Measurements from ENCODE around the gene AP5B1.

AP5B1 gene

DNA sequence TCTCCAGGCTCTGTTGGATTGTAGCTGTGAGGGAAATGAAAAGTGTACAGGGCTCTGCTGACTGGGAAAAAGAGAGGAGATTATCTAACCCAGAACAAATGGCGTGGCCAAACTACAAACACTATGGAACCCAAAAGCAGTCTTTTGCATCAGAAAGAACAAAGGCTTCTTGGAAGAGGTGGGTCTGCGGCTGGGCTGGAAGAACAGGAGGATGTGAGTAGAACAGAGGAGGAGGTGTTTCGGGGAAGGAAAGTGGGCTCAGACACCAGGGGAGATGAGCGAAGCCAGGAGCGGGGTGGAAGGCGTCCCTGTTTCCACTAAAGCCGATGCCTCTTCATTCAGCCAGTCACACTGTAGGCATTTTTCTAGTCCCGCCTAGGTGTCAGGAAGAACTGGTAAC lies 18.1 kb upstream of the AP5B1 start:
- no peak for DNase-seq

DNA sequence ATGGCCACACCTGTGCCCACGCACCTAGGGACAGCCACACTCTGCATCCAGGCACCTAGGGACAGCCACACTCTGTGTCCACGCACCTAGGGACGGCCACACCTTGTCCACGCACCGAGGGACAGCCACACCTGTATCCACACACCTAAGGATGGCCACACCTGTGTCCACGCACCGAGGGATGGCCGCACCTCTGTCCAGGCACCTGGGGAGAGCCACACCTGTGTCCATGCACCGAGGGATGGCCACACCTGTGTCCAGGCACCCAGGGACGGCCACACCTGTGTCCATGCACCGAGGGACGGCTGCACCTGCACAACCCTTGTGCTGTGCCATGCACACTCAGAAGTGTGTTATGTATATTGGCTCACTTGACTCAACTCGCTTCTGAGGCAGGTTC lies 16.9 kb upstream of the AP5B1 start:
- DNase-seq = no peak

DNA sequence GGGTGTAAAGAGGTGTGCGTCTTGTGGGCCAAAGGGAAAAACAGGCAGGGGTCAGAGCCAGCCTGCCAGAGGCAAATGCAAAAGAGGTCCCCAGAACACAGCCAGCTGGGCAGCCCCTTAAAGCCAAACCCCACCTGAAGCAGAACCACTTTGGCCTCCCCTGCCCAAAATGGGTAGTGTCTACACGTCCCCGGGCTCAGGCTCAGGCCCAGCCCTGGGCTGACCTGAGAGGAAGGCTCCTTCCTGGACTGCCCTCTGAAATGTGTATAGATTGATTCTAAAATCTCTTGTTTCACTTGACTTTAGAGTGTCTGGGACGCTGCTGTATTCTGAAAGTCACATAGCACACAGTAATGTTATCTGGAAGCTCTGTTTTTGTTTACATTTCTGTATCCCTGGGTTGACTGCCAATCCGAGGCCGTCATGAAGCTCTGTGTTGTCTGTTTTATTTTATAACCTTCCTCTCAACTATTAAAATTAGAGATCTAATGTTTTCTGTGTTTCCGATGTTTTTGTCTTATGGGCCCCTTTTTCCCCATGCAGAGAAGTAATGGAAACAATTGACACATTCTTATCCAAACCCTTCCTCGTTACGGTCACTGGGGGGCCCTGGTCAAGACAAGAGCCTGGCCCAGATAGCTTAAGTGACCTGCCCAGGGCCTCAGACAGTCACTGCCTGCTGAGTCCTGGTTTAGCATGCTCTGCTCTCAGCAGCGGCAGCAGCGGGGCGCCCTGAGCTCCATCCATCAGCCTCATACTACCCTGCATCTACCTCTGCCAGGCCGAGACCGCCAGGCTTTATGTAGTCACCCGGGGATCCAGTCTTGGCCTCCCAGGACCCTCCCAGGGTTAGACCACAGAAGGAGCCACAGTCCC lies 16.2 kb upstream of the AP5B1 start:
- no peak for DNase-seq

DNA sequence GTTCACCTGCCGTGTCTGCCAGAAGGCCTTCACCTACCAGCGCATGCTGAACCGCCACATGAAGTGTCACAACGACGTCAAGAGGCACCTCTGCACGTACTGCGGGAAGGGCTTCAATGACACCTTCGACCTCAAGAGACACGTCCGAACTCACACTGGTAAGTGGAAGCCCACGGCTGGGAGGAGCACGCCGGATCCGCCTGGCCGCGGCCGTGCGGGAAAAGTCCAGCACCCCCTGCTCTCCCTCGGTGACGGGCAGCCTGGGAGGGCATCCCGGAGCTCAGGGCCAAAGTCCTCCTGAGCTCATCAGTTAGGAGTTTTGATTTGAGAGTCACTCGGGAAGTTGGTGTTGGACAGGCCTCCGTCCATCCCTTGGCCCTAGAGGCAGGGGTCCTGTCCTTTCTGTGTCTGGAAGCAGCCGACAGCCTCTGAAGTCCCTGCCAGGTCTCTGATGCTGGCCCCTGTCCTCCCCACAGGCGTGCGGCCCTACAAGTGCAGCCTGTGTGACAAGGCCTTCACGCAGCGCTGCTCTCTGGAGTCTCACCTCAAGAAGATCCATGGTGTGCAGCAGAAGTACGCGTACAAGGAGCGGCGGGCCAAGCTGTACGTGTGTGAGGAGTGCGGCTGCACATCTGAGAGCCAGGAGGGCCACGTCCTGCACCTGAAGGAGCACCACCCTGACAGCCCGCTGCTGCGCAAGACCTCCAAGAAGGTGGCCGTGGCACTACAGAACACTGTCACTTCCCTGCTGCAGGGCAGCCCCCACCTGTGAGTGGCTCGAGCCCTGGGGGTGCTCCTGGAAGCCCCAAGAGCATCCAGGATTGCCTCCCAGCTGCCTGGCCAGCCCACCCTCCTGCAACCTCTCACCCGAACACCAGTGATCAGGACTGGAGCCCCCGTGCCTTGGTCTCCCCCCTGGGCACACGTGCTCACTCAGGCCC lies 14.1 kb upstream of the AP5B1 start:
- DNase-seq = no peak

DNA sequence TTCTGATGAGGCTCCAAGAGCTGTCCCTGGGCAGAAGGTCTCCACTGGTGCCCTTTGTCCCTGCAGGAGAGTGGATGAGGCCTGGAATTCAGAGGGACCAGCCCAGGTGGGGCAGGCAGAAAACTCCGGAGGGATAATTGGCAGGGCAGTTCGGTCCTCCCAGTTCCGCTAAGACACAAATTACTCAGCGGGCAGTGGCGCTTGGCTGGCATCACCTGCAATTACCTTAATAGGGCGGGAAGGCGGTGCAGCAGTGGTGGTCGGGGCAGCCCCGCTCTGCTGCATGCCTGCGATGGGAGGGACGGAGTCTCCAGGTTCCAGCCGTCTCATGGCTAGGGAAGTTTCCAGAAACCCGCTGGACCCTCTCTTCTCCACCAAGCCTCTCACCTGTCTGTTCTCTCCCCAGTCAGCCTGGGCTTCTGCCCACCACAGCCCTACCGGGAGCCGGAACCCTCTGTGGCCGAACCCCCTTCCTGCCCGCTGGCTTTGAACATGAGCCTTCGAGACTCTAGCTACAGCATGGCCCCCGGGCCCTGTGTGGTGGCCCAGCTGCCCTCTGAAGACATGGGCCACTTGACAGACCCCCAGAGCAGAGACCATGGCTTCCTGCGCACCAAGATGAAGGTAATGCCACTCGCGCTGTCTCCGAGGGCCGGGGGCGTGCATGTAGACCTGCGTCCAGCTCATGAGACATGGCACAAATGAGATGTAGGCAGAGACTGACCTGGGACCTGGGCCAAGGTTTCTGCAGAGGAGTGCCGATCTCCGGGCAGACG lies 13.0 kb upstream of the AP5B1 start:
- no peak for DNase-seq

DNA sequence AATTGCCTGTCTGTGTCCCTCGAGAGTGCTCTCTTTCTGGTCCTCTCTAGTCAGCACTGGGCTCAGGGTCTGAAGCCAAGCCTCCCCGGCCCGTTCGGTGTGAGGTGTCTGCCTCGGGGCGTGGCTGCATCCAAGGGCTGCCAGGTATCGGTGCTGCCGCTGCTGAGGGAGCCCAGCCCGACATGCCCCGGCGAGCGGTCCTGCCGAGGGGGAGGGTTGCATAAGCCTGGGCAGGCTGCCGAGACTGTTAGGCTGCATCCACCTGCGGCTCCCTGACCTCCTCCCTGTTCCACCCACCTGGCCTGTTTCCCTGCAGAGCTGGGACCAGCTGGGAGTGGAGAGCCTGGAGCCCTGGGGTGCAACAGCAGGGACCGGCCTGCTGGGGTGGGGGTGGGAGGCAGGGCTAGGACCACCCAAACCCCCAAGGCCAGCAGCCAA lies 12.4 kb upstream of the AP5B1 start:
- DNase-seq = no peak

DNA sequence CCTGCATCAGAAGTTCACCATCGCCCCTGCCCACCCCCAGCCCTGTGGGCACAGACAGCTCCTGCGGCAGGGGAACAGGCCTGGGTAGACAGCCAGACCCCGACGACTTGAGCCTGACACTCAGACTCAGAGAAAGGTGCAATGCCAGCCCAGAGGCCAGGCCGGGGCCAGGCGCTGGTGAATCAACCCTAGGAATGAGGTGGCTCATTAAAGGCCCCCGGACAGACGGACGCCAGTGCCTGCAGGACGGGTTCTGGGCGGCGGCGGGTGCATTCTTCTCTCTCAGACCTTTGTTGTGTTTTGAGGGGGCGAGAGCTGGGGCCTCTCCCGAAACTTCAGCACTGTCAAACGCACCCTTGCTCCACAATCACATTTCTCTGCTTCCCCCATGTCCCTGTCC lies 11.7 kb upstream of the AP5B1 start:
- no peak for DNase-seq

DNA sequence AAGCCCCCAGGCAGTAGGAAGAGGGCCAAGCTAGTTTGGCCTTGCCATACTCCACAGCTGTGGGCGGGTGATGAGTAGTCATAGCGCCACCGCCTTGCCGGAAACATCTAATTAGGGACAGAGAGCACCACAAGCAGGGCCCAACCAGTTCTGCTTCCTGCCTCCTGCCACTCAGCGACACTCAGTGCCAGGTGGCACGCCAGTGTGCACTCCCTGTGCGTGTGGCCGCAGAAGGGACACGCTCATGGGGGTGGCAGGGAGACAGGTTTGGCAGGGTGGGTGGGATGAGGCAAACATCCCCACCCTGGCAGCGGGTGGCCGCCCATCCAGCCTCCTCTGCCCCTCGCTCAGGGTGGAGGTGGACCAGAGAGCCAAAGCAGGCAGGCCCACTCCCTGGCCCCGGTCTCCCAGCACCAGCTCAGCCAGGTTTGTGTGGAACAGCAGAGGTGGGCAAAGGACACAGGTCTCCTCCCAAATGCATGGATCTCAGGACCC lies 11.0 kb upstream of the AP5B1 start:
- no peak for DNase-seq

DNA sequence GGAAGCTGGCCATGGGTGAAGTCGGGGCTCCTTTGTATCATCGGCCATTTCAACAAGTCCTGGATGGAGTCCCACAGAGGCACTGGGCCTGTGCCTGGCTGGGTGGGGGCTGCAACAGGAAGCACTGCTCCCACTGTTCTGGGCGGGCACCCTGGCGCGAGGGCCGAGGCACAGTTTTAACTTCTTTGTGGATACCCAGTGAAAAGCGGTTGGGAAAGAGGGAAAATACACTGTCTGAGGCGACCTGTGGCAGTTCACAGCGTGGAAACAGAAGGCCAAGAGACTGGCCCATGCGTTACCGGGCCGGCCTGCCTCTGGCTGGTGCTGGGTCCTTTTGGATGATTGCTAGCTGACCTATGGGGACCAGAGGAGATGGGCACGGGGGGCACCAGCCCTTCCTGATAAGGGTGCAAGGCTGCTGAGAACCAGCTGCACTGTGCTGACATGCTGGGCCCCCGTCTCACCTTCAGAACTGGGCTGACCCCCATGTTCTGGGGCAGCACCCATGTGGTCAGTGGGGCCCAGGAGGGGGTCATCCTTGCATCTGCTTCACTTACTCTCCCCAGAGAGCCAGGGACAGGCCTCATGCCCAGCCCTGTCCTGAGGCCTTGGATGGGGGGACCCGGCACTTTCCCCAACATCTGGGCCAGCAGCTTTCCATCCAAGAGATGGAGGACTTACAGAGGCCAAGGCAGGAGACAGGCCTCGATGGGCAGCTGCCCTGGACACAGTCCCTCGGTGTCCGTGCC lies 10.3 kb upstream of the AP5B1 start:
- no peak for DNase-seq

DNA sequence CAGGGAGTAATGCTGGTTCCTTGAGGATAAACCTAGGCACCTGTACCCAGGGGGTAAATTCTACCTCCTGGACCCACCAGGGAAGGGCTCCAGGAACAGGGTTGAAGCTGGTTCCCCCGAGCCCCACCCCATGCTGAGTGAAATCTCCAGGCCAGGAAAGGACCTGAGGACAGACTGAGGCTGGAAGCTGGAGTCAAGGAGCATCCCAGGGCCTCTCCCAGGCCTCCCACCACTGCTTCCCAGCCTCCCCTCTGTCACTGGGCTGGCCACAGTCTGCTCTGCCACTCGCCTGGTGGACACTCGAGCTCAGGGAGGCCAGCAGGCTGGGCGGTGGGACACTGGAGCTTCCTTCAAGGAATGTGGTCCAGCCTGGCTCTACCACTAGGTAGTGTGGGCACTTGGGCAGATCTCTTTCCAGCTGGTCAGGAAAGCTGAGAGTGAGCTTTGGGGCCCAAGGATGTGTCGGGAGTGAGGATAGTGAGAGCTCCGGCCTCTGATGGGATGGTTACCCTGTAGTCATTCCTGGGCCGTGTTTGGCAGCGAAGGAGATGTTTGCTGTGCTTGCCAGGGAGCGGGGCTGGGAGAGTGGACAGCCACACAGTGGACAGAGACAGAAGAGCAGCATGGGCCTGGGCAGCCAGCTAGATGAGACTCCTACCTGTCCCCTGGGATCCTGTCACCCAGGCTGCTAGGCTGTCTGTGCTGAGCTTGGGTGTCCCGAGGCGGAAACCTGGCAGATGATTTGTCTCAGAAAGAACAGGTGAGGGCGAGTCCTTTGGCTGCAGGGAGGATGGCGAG lies 9.5 kb upstream of the AP5B1 start:
- no peak for DNase-seq

DNA sequence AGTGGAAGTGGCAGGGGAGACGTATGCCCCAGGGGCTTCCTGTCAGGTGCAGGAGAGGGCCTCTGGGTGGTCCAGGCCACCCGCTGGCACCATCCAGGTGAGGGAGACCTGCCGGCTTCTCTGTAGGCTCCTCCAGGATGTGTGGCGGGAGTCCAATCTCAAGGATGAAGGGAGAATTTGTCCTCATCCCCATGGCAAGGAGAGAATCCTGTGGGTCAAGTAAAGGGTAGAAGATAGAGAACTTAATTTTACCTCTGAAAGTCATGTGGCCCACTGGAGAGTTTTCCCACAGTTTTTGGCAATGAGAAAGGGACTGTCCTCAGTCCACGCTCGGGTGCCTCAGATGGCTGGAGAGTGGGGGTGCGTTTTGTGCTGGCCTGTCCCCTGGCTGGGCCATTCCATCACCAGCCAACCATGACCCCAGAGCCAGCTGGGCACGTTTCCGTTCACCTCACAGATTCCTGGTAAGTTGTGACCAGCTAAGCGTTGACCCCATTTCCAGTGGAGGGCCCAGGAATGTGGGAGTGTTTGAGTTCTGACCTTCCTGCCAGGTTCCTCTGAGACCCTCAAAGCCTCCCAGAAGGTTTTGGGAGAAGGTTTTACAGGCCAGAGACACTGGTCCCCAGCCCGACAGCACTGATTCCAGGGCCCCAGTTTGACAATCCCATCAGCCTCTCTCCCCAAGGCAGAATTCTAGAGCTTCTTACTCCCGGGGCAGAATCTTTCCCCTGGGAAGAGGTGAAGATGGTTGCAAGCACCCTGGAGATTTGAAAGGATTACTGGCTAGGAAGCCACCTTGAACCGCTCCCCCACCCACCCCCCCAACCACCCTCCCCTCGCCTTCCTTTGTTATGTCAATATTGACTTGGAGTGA lies 8.7 kb upstream of the AP5B1 start:
- no peak for DNase-seq

DNA sequence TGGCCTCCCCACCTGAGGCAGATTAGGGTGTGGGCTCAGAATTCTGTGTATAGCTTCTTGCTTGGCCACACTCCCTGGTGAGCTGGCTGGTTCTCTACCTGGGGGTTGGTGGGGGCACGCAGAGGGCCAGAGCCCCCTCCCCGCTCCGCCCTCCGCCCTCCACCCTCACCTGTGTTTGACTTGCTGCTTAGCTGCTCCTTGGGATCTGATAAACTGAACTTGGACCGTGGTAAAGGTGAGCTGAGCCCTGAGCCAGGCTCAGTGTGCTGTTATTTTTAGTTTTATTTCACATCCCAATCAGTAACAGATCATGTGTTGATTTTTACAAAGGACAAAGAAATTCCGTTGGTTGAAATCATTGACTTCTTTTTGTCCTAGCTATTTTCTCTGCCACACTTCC lies 8.0 kb upstream of the AP5B1 start:
- DNase-seq = no peak

DNA sequence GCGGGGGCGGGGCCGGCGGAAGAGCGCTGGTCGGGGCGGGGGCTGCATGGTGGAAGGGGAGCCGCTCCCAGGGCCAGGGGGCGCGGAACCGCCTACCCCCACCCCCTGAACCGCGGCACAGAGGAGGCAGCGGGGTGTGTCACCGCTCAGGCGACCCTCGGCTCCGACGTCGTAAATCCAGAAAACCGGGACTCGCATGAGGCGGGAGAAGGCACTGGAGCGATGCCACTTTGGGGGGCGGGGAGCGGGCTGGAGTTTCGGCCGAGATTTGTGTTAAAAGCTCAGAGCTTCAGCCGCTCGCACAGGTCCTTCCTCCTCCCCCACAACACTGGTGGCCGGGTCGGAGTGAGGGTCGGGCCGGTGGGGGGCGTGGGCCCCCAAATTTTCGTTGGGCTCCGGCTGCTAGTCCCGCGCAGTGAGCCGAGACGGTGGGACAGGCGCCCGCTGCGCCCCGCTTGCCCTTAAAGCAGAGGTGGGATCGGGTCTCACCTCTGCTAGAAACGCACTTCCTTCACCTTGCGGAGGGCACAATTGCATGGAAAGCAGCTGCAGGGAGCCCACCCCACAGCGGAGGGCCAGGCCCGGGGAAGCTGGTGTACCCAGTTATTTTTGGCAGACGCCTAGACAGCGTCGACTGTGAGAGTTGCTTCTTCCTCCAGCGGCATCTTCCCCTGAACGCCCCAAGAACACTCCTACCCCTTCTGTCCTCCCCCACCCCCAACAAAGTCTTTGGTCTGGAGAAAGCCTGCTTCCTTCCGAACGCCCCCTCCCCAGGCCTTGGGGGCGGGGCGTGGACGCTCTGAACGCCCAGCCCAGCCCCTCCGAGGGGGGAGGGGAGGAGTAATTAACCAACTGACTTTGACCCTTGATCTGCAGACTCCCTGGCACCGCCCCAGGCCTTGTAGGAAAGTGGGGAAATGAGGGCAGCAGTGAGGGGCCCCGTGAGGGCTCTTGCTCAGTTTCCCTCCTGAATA lies 7.2 kb upstream of the AP5B1 start:
- DNase-seq = no peak

DNA sequence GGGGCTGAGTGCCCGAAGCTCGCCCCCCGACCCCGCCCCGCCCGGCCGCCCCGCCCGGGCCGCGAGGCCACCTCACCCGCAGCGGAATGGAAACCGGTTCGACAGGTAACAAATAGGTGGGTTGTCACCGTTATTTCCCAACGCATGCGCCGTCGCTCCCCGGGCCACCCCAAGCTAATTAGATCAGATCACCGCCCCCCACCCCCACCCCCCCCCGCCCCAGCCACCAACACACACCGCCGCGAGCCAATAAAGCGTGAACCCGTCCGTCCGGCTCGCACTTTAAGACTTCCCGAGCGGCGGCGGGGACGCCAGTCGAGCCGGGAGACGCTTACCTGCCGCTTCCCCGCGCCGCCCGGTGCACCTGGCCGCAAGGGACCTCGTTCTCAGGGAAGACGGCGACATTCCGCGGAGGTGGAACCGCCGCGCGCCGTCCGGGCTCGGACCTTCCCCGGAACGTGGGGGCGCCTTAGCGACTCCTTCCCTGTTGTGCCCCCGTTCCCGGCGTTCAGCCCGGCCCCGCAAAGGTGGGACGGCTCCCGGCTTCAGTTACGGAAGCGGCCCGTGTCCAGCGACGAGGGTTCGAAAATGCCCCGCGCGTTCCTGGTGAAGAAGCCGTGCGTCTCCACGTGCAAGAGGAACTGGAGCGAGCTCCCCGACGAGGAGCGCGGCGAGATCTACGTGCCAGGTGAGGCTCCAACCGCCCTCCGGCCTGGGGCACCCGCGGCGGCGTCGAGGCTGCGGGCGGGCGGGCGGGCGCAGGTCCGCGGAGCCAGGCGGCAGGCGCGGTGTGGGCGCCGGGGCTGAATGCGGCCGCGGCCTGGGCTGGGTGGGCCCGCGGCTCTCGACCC lies 6.2 kb upstream of the AP5B1 start, which contains the start of gene OVOL1:
TSS of gene OVOL1 (plus strand) at position 278 of the 851 bp plus-strand sequence. CDS start at position 589, 311 bp downstream.
- no peak for DNase-seq

DNA sequence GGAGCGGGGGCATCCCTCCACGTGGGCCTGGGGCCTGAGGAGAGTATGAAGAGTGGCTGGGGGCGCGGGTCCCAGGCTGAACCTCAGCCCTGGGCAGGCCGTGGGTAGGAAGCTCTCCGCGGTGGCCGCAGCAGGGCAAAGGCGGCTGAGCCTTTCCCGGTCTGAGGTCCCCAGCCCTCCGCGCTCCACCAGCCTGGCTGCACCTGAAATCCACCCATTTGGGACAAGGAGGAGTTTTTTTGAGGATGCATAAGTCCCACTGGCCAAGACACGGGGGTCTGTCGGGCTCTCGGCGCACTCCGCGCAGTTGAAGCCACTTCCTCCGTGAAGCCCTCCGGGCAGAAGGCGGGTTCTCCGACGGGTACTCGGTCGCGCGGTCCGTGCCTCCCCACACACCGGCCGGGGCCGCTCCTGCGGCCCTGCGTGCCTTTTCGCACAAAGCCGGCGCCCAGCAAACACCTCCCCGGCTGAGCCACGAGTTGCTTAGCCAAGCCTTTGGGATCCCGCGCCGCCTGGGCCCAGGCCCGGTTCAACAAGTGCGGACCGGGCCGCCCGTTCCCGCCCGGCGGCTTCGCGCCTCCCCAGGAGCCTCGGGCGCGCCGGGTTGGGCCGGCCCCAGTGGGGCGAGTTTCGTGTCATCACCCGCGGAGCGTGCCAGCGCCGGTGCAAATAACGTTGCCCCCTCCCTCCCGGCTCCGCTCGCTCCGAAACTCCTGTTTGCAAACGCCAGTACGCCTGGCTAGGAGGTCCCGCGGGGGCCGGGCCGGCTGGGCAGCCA lies 5.4 kb upstream of the AP5B1 start:
- no peak for DNase-seq

DNA sequence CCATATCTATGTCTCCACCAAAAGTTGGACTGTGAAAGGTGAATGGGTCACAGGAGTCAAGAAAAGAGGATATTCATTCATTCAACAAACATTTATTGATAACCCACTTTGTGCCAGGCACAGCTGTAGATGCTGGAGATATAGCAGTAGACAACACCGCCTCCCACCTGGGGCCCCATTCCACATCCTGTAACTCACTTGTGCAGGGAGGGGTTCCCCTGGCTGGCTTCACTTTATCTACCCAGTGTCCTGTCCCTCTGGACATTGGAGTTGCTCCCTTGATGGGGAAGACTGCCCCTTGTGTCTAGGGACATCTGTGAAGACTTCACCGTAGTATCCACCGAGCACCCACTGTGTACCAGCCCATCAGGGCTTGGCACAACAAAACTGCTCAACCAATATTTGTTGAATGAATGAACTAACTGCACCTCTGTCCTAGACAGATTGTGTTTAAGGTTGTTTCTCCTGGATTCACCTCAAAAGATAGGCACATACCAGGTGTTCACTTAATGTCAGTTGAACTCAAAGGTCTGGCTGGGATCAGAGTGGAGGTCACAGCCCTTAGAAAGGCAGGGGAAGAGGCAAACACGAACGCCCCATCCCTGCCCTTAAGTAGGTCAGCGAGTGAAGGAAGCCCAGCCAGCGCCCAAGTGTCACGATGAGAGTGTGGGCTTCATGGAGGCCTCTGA lies 4.7 kb upstream of the AP5B1 start:
- DNase-seq = no peak

Measured in fibroblast of upper back skin (primary cell).